Adrenal gland (tissue), 12 donors: ENCODE results near the gene IL3RA. TPM values are rescaled to one million over a fixed set of nuclear protein-coding genes. Genes with fewer than 3 reads are reported as not detected.
A peak's percentile ranks its signal among the peaks of the same experiment; 100 is the strongest.

Source experiments
- DNase-seq, 7 donors: peaks; one replicate each; pipeline ENCODE4 v3.0.0-alpha.2; 2019 to 2020
- H3K27ac ChIP-seq, 5 donors: fragments of 200-600 bp; sonication (generic) in 4 of 5; 1 replicate in 3 of 5; 2 replicates in 2 of 5; pipeline versions ENCODE4 v1.5.1 to v1.8.0; 2016 to 2020; ENCODE audit warnings: mild to moderate bottlenecking in 1 of 5
- H3K27me3 ChIP-seq: fragments of 200-600 bp; 2 replicates; pipeline ENCODE4 v1.8.0; 2021
- H3K36me3 ChIP-seq, 2 donors: fragments of 200-600 bp; replicated peaks in 1 of 2; 1 replicate in 1 of 2; 2 replicates in 1 of 2; pipeline versions ENCODE4 v1.5.1 to v1.8.0; 2018 to 2022
- H3K4me1 ChIP-seq, 2 donors: fragments of 200-600 bp; replicated peaks in 1 of 2; 1 replicate in 1 of 2; 2 replicates in 1 of 2; pipeline versions ENCODE4 v1.5.1 to v1.8.0; 2018 to 2021
- H3K4me3 ChIP-seq, 4 donors: fragments of 200-600 bp; sonication (generic) in 3 of 4; one replicate each; pipeline ENCODE4 v1.5.1; 2016 to 2018
- H3K9me3 ChIP-seq, 3 donors: fragments of 200-600 bp; sonication (generic) in 1 of 3; replicated peaks in 1 of 3; 1 replicate in 2 of 3; 2 replicates in 1 of 3; pipeline versions ENCODE4 v1.5.1 to v1.8.0; 2016 to 2021
- POLR2A ChIP-seq, 2 donors: fragments of 450-650 bp; IDR thresholded peaks; one replicate each; pipeline ENCODE4 v1.6.1; 2017; ENCODE audit warnings: antibody characterized with exemption in 2 of 2, mild to moderate bottlenecking in 2 of 2, moderate library complexity in 1 of 2
- WGBS, 4 donors: extraction: QIAGEN DNeasy Blood & Tissue Kit in 2 of 4; methylation state at CpG; one replicate each; pipeline versions ENCODE4 v1.1.5 to v1.1.7; 2013 to 2017; 5-methylcytosine and 5-hydroxymethylcytosine counted together
- intact Hi-C, 2 donors: fragments of 100-400 bp; cut with DNase I; formaldehyde crosslinking; loops; one replicate each; pipeline versions ENCODE4 v1.14.1 to v1.15.0; 2022 to 2023
- polyA plus RNA-seq, 3 donors: library from polyadenylated mRNA; stranded (reverse); fragments of 200-250 nt in 2 of 3; fragments of 350-450 nt in 1 of 3; fragmentation: Illumina TruSeq in 1 of 3; extraction: RNeasy Lipid Tissue Mini Kit (QIAGEN cat#74804) in 1 of 3; gene quantifications; one replicate each; pipeline ENCODE4 v1.2.3, GENCODE V29; 2013 to 2014
- total RNA-seq, 9 donors: library from RNA; depleted of rRNA in 4 of 9; stranded (reverse); fragments of >200 nt in 4 of 9; fragments of 120-200 nt in 1 of 9; fragmentation: NEBNext Ultra II Directional in 1 of 9; extraction: Animal tissue kit (Norgen Biotek cat#: 25700) in 1 of 9; gene quantifications; one replicate each; pipeline versions ENCODE4 v1.1.0 to v1.2.4, GENCODE V29; 2013 to 2023
- TF ChIP-seq, protein P1 (sequence below), 6 experiments: fragments of 450-650 bp in 4 of 6; fragments of 200-600 bp in 2 of 6; sonication (generic) in 1 of 6; IDR thresholded peaks; 1 replicate in 5 of 6; 2 replicates in 1 of 6; pipeline versions ENCODE4 v1.5.1 to v1.8.0; 2016 to 2021; ENCODE audit warnings: antibody characterized with exemption in 6 of 6, mild to moderate bottlenecking in 2 of 6, moderate library complexity in 1 of 6
- donor health status: healthy with polysubstance abuse.
- donor health status: Bipolar disorder and iron deficiency.
- donor health status: DM: yes; HTN: yes; CAD: no.
- donor health status: DM: no; HTN: no; CAD: no.
- donor health status: DM: no; HTN: no; CAD: no.
- donor health status: DM: yes; HTN: yes; CAD: no.

IL3RA gene
- total and polyA plus RNA-seq, 12 donors = 1.4 to 7.4 (median 3.1) TPM

DNA sequence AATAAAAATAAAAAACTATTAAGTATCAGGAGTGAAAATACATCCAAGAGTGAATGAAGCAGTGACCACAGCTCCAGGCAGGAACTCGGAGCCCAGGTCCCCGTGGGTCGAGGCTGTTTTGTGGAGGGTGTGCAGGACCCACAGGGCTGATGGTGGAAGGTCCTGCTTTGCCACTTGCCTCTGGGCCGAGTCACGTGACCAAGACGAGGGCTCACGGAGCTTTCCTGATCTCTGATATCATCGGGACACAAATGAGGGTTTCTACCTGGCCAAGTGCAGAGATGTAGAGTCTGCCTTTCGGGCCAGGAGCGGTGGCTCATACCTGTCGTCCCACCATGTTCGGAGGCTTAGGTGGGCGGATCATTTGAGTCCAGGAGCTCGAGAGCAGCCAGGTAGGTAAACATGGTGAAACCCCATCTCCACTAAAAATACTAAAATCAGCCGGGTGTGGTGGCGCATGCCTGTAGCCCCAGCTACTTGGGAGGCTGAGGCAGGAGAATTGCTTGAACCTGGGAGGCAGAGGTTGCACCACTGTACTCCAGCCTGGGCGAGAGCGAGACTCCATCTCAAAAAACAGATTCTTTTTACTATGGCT lies 48.2 kb downstream of the IL3RA start:
- peak in 1 of 7 donors; percentile 65 for DNase-seq
- Histone ChIP-seq H3K27me3 (no peaks in the 10 kb centered on the region), H3K27ac (no peak overlapping the region), H3K36me3 (peaks cover 0 to 62% of the 10 kb centered on the region in 2 donors), H3K4me1 (peaks cover 0 to 3% of the 10 kb centered on the region in 2 donors), H3K9me3 (no peaks in the 10 kb centered on the region), H3K4me3 (no peak overlapping the region)
- 84 to 98% (median 96%) methylated on average over 9 to 18 of the region's 18 CpGs for WGBS, 4 donors
- intact Hi-C loops = no loop called here
- TF ChIP-seq, protein P1, sequence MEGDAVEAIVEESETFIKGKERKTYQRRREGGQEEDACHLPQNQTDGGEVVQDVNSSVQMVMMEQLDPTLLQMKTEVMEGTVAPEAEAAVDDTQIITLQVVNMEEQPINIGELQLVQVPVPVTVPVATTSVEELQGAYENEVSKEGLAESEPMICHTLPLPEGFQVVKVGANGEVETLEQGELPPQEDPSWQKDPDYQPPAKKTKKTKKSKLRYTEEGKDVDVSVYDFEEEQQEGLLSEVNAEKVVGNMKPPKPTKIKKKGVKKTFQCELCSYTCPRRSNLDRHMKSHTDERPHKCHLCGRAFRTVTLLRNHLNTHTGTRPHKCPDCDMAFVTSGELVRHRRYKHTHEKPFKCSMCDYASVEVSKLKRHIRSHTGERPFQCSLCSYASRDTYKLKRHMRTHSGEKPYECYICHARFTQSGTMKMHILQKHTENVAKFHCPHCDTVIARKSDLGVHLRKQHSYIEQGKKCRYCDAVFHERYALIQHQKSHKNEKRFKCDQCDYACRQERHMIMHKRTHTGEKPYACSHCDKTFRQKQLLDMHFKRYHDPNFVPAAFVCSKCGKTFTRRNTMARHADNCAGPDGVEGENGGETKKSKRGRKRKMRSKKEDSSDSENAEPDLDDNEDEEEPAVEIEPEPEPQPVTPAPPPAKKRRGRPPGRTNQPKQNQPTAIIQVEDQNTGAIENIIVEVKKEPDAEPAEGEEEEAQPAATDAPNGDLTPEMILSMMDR (IDR thresholded peaks at IDR 0.05) = no peak
- no peak for TF ChIP-seq POLR2A (IDR thresholded peaks at IDR 0.05)

DNA sequence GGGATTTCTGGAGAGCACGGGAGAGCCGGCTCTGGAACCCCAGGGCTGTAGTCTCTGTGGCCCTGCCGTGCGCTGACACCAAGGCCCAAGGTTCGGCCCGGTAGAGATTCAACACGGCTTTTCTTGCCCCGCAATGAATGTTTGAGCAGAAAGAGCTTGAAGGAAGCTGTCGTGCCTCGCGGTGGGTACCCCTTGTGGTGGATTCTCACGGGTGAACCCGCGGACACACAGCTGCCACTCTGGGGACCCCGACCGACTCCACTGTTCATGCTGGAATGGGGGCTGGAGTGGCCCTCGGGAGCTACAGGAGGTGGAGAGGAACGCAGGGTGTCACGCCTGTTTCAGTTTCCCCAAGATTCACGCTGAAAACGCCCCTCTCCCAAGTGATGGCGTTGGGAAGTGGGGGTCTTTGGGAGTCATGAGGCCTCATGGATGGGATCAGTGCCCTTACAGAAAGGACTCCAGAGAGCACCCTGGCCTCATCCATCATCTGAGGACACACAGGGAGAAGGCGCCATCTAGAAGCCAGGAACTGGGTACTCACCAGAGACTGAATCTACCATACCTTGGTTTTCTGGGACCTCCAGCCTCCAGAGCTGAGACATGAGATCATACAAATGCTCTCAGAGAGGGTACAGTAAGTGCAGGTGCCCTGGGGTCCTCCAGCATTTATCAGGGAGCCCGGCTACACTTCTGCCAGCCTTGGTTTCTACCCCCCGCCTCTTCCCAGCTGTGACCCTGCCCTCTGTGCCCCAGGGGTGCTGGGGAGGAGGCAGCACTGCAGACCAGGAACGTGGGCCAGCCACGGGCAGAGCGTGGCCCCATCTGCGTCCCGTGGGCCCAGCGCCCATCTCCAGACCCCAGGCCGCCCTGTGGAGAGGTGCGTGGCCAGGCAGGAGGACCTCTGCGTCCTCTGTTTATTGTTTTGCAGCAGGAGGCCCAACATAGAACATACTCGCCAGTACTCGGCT lies 49.0 kb downstream of the IL3RA start:
- Histone ChIP-seq H3K27ac (no peak overlapping the region), H3K9me3 (no peaks in the 10 kb centered on the region), H3K4me1 (peaks cover 7 to 11% of the 10 kb centered on the region in 2 donors), H3K36me3 (peaks cover 0 to 70% of the 10 kb centered on the region in 2 donors), H3K4me3 (no peak overlapping the region), H3K27me3 (no peaks in the 10 kb centered on the region)
- DNase-seq = peak in 1 of 7 donors; percentile 62
- 92 to 97% (median 94%) methylated on average over 19 to 36 of the region's 36 CpGs for WGBS, 4 donors
- intact Hi-C loops = no loop called here
- TF ChIP-seq POLR2A (IDR thresholded peaks at IDR 0.05) = no peak
- TF ChIP-seq, protein P1 (IDR thresholded peaks at IDR 0.05) = no peak

DNA sequence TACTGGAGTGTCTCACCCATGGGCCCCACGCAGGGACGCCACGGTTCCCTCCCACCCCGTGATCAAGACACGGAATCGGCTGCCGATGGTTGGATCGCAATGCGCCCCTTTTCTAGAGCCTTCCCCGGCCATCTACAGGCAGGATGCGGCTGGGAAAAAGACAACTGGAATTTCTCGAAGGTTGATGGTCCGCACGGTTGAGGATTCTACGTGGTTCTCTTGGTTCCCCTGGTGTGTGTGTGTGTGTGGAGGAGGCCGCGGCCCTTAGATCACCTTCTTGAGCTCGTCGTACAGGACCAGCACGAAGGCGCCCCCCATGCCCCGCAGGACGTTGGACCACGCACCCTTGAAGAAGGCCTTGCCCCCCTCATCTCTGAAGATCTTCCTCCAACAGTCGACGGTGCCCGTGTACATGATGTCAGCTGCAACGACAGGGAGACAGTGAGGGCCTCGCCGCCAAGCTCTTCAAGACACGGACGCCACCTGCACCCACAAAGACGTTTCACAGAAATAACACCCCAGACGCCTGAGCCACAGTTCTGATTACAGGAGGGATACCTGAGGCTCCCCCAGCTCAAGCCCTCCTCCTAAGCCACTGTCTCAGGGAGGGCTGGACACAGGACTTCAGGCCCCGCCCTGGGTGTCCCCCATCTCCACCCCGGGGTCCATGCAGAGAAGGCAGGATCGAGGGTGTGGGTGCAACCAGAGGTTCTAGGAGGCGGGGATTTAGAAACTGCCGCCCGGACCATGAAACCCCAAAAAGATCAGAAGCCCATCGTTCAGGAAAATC lies 49.9 kb downstream of the IL3RA start:
- Histone ChIP-seq H3K36me3 (peaks cover 0 to 74% of the 10 kb centered on the region in 2 donors), H3K9me3 (no peaks in the 10 kb centered on the region), H3K4me3 (no peak overlapping the region), H3K4me1 (peaks cover 14 to 16% of the 10 kb centered on the region in 2 donors), H3K27me3 (no peaks in the 10 kb centered on the region), H3K27ac (no peak overlapping the region)
- TF ChIP-seq, protein P1 (IDR thresholded peaks at IDR 0.05) = no peak
- TF ChIP-seq POLR2A (IDR thresholded peaks at IDR 0.05) = no peak
- DNase-seq = peak in 2 of 7 donors; percentile 17 to 54
- intact Hi-C loops = no loop called here
- 88 to 96% (median 94%) methylated on average over 13 to 41 of the region's 41 CpGs for WGBS, 4 donors
